ENCODE measurements around the gene TAF11.
"Not testable (repeated sequence)": the region's sequence is repeated elsewhere in the genome, so short reads cannot be mapped to it uniquely, and the experiment has no call there.

The TAF11 gene, protein sequence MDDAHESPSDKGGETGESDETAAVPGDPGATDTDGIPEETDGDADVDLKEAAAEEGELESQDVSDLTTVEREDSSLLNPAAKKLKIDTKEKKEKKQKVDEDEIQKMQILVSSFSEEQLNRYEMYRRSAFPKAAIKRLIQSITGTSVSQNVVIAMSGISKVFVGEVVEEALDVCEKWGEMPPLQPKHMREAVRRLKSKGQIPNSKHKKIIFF

DNA sequence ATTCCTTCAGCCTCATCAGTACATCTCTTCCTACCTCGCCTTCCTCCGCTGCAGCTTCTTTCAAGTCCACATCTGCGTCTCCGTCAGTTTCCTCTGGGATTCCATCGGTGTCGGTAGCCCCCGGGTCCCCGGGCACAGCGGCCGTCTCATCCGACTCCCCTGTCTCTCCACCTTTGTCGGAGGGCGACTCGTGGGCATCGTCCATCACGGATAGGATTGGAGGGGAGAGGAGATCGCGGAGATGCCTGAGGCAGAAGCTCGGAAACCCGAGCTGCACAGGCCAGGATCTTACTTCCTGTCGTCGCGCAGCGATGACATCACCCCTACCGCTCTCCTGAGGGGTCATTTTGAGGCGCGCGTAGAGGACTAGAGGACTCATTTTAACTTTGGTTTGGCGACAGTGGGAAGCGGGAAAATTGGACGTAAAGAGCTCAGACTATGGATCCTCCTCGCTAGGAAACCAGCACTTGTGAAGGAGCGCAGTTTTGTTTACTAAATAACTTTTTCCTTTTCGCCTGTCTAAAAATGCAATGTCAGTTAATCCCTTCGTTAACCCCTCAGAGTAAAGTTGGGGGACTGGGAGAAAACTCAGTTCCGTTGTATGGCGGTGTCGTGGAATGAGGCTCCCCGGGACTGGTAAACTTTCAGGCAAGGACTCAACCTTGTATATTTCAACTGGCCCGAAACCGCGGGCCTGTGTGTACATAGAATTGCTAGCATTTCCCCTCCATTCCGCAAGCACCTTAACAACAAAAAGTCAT, at the start of gene TAF11:
TAF11 (minus strand) TSS at position 290 of the 761 bp plus-strand sequence; CDS start at position 205, 85 bp downstream.
- DNase-seq (ENCODE audit: low read depth), result peak; percentile 81

DNA sequence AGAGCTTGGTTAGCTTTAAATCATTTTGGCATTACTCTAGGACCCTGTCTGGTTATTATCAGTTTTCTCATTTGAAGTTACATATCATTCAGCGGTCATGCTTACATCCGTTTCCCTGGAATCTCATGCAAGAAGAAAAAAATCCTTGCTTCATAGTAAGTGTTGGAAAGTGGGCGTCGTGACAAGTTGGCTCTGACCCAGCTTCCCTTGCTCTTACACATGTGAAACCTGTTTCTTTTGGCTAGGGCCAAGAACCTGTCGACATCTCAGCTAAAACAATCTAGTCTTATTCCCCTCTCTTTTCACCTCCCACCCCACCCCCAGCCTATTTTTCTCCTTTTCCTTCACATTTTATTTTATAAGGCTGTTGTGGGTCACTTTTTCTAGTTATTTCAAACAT, 46.7 kb upstream of the TAF11 start:
- peak; percentile 47 for DNase-seq (ENCODE audit: low read depth)

DNA sequence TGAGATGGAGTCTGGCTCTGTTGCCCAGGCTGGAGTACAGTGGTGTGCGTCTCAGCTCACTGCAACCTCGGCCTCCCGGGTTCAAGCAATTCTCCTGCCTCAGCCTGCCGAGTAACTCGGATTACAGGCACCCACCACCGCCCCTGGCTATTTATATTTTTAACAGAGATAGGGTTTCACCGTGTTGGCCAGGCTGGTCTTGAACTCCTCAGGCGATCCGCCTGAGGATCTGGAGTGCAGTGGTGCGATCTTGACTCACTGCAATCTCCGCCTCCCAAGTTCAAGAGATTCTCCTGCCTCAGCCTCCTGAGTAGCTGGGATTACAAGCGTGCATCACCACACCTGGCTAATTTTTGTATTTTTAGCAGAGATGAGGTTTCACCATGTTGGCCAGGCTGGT, 44.4 kb upstream of the TAF11 start:
- not testable (repeated sequence) for DNase-seq (ENCODE audit: low read depth)

DNA sequence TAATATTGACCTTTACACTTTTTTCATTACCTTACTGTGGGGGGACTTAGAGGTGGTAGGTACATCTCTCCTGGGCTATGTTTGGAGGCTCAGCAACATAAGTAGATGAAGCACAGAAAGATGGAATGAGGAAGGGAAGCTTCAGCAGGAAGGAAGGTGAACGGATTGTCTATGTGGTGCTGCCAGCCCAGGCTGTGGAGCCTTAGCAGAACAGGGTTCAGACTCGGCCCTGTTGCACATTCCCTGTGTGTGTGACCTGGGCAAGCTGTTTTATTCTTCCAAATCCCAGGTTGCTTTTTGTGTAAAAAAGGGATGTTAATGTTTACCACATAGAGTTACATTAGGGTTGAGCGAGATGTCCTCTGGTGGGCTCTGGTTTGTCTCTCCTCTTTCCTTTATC, 42.4 kb upstream of the TAF11 start:
- DNase-seq (ENCODE audit: low read depth), result no peak

DNA sequence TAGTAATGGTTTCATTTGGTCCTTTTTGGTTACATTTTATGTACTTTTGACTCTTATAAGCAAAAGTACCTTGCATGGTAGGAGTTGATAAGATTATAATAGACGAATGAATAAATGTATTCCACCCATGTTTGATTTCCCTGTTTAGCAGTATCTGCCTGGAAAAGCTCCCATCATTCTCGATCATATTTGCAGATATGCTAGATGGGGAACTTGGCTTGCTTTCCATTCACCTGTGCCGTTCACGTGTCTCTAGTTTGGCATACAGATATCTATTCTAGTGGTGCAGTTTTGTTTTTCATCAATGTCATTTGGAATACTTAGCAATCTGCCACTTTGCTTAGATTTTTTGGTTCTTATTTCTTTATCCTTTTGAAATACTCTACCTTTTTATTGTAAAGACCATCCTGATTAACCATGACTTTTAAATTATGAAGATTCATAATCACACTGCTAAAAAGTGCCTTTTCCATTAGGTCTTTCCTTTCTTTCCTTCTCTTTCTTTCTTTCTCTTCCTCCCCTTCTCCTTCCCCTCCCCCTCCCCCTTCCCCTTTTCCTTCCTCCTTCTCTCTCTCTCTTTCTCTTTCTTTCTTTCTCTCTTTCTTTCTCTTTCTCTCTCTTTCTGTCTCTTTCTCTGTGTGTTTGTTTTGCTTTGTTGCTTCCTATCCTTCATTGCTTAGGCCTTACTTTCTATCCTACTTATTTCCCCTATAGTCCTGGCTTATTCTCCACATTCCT, 41.6 kb upstream of the TAF11 start:
- DNase-seq (ENCODE audit: low read depth), result no peak

DNA sequence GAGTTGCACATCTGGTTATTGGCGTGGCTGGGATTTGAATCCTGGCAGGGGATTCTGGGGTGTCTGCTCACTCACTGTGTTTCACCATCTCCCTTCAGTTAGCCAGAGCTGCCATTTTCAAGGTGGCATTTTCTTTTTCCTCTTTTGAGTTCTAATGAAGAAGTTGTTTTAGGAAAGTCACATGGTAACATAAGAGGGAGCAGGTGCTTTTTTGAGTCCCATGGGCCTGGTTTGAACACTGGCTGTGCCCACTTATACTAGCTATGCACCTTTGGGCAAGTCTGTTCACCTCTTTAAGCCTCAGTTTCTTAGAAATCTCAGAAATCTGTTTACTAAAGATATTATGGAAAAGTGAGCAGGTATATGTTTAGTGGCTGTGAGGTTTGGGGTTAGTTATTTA, 40.9 kb upstream of the TAF11 start:
- no peak for DNase-seq (ENCODE audit: low read depth)

DNA sequence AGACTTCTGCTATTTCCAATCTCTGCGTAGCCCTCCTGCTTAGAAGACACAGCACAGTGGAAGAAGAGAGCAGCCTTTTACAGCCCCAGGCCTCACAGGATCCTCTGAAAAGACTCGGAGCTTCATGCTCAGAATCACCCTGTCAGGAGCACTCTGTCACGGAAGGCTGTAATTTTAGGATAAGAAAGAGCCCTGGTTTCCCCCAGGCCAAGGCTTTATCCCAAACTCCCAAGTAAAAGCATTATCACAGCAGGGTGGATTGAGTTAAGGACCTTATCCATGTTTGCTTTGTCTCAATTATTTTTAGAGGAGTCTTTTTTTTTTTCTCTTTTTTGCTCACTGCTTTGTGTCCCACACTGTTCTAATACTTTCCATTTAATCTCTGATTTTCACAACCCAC, 40.4 kb upstream of the TAF11 start:
- no peak for DNase-seq (ENCODE audit: low read depth)

DNA sequence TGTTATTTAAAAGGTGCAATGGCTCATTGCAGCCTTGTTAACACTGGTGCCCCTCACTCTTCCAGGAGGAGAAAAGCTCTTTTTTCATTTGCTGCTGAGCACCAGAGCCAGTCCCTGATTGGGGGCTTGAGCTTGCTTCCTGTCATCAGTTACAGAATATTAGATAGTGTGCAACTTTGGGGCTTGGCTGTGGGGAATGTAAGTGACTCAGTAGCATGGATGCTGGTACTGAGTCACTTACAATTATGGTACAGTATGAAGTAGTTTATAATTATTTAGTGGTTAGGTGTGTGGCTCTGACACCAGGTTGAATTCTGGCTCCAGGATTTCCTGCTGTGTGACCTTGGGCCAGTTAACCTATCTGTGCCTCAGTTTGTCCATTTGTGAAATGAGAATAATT, 38.8 kb upstream of the TAF11 start:
- DNase-seq (ENCODE audit: low read depth), result no peak

DNA sequence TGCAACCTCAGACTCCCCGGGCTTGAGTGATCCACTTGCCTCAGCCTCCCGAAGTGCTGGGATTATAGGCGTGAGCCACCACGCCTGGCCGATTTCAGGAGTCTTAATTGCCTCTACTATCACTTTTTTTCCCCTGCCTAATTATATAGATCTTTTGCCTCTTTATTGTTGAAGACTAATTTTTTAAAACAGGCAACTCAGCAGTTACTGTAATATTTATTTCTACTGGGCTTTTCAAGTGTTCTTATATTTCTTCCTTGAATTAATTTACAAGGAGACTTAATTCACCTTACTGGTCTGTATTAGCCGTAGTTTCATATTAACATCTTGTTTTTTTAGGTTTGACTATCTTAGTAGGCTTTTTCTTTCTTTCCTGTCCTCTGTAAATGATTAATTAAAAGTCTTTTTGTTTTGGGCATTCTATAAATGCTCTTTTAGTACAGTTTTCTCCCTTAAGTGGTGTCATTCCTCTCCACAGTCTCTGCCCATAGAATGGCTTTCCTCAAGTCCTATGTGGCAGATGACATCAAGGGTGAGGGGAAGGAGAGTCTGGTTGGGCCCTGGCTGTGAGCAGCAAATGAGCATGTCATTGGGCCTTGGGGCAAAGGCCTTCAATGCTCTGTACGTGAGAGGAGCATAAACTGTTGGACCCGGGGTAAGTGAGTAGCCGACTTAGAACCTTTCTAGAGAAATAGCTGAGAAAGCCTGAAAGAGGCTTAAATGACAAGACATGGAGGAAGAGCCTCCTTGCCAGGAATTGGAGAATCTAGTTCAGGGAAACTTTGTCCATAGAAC, 37.2 kb upstream of the TAF11 start:
- no peak for DNase-seq (ENCODE audit: low read depth)

DNA sequence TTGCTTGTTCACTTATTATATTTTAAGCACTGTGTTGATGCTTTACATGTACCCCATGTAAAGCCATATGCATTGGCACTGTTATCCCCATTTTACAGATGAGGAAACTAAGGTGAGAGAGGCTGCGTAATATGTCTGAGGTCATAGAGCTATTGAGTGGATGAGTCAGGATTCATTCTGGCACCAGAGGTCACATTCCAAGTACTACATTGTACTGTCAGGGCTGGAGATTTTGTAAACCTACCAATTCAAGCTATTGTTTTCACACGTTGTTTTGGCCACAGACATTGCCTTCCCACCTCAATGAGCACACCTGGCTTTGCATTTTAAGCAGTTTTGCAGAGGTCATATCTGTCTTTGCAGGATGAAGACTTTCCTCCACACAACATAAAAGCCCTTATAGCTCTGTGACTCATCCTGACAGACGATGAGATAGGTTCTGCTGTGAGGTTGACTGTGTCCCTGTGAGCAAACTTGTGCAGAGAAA, 34.4 kb upstream of the TAF11 start:
- DNase-seq (ENCODE audit: low read depth), result peak; percentile 14

DNA sequence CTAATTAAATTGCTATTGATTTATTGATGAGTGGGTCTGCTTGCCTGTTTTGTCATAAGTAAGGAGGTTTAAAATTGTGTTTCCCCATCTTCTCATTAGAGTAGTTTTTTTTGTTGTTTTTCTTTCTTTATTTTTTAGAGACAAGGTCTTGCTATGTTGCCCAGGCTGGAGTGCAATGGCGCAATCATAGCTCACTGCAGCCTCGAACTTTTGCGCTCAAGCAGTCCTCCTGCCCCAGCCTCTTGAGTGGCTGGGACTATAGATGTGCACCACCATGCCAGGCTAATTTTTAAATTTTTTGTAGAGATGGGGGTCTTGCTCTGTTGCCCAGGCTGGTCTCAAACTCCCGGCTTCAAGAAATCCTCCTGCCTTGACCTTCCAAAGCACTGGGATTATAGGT, 32.3 kb upstream of the TAF11 start:
- DNase-seq (ENCODE audit: low read depth), result no peak

DNA sequence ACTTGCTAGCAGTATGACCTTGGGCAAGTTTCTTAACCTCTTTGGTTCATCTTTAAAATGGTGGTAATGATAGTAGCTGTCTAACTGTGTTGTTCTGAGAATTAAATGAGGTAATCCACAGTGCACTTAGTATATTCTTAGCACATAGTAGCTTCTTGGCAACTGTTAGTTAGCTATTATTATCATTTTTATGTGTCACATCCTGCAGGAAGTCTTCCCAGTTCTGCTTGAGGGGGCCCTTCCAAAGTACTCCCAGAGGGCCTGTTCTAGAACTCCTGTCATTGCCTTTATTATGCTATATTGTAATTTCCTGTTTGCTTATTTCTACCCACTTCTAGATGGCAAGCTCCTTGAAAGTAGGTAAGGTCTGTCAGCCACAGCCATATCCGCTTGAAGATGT, 31.8 kb upstream of the TAF11 start:
- DNase-seq (ENCODE audit: low read depth), result no peak

DNA sequence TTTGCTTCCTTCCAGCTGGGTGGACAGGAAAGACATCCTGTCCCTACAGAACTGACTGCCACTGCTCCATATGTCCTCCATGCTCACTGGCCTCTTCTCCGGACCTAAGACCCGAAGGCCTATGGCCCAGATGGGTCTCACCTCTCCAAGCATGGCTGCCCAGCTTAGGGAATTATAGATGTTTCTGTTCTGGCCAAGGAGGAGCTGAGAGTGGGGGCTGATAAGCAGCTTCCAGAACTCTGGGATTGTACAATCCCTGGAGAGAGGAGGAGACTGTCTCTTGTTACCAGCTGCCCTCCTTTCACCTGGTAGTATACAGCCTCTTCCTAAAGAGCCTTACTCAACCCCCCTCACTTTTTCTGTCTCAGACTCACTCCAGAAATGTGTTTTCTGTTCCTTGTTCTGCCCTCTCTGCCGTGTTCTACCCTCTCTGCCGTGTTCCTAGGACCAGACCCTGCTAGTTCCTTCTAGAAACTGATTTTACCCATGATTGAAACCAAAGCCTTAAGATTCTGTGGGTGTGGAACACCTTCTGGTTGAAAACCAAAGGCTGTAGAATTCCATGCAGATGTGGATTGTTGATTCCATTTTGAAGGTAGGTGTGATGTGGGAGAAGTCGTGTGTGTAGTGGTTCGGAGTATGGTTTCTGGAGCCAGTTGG, 29.9 kb upstream of the TAF11 start:
- no peak for DNase-seq (ENCODE audit: low read depth)

DNA sequence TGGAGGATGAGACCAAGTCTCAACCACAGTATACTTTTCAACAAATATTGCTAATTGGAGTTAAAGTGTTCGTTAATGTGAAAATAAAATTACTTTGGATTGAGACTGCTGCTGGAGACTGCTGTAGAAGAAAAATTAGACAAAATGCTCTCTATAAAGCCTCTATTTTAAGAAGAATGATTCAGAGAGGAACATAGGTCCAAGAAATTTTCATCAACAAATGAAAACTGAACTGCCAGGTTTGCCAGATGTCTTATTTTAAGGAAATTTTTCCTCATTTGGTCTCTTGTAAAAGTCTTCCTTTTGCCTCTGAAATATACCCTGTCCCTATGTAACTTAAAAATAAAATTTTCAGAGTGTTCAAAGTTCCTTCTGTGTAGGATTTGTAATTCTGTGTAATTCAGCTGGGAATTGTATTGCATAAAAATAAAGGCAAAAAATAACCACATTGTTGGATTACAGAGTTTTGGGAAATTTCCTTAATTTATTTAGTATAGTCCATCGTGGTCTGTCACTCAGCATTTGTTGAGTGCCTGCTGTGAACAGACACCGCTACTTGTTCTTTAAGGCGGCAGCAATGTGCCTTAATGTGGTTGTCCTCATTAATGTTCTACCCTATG, 28.6 kb upstream of the TAF11 start:
- no peak for DNase-seq (ENCODE audit: low read depth)

DNA sequence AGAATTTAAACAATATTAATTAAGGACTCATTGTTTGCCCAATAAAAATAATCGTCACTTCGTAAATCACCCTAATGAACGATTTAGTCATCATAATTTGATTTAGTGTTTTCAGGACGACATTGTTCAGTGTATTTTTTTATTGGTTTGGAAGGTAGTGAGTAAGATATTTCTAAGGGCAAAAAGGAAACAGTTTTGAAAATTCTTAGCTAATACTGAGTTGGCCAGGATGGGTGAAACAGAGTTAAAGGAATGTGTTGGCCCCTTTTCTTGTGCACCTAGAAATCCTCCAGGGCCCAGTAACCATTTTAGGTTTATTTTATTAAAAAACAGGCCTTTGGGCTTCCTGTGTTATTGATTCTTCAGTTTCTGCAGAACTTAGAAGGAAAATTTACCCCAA, 26.5 kb upstream of the TAF11 start:
- DNase-seq (ENCODE audit: low read depth), result no peak

DNA sequence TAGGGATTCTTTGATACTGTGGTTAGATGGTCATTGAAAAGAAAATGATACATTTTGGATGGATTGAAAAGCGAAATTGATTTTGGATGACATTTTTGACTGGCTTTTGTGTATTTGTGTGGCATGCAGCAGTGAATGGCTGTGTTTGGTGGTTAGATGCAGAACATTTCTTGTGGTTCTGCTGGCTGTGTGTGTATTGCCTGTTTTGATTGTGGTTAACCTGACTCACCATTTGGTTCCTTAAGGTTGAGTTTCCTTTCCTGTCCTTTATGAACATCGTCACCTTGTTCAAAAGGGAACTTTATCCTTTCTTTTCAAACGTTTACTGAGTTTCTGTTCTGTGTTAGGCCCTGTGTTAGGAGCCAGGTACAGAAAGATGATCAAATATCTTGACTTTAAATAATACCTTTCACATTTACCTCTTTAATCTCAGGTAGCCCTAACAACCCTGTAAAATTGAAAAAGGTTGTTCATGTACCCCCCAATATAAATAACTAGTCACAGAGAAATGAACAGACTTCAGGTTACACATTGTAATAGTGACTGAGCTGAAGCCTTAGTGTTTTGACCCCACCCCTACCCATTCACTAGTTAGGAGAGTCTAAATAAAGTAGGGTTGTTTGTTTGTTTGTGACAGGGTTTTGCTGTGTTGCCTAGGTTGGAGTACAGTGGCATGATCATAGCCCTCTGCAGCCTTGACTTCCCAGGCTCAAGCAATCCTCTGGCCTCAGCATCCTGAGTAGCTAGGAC, 25.0 kb upstream of the TAF11 start:
- DNase-seq (ENCODE audit: low read depth), result no peak

DNA sequence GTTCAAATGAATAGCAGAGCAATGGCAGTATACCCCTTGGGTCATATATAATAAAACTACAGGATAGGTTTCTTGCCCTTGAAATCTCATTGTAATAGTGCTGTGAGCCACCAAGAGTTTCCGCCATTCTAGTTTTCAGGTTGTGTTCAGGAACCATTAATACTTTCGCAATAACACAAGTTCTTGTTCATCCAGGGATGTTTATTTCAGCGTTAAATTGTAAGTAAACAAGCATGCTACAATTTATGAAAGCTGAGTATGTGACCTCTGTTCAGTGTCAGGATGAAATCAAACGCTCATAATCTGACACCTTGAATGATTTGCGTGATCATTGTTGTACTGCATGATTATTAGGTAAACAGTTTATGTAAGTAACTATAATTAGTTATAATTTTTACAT, 24.0 kb upstream of the TAF11 start:
- DNase-seq (ENCODE audit: low read depth), result no peak

DNA sequence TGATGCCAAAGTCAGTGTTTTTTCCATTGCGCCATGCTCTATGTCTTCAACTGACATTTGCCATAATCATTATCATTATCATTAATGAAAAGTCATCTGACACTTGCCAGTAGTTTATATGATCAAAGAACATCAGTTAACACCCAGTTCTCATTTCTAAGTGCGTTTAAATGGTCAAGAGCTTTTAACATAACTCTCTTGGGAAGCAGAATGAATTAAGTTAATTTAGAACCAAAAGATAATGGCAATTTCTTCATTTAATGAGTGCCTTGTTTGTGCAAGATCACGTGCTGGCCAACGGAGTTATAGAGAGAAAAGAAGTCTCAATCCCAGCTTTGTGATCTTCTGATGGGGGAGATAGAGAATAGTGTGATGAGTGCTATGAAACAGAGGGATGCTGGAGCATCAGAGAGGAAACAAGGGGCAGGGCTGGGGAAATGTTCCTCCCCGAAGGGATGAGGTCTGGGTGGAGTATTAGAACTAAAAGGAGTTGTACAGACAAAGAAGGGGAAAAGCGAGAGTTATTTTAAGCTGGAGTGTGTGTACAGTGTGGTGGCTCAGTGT, 21.6 kb upstream of the TAF11 start:
- no peak for DNase-seq (ENCODE audit: low read depth)

DNA sequence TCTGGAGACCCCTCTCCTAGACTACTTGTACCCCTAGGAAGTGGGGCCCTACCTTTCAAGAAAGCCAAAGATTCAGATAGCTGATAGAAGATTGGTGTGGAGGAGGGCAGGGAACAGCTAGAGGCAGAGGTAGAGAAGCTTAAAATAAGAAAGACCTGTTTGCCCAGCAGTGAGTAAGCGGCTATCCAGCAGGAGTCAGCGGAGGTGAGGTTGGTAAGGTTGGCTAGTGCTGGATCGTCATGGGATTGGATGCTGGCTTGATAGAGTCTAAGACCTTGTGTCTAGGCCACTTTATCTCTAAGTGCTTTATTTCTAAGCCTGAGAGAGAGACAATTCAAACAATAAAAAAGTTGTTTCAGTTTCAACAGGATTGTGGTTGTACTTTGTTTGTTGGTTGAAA, 20.4 kb upstream of the TAF11 start:
- DNase-seq (ENCODE audit: low read depth), result no peak

DNA sequence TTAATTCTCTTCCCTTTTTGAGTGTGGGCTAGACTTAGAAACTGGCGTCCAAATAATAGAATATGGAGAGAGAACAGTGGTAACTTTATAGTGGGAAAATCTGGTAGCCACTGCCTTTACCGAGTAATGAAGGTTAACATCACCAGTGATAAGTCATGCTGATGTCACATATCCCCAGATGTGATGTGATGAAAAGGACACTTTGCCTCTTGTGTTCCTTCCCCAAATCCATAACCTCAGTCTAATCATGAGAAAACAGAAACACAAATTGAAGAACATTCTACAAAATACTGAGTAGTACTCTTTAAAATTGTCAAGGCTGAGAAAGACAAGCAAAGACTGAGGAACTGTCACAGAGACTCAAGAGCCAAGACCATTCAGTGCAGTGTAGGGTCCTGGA, 19.0 kb upstream of the TAF11 start:
- no peak for DNase-seq (ENCODE audit: low read depth)

Measured in fibroblast of the conjunctiva (primary cell).